GM12892 (cell line): Measurements from ENCODE around the gene BGN.

ENCODE experiments used
- POLR2A ChIP-seq: IDR thresholded peaks from 2 replicates; pipeline ENCODE4 v1.6.1; 2011; ENCODE audit warnings: low read depth, low read length, control low read depth
- POLR2AphosphoS5 ChIP-seq: IDR thresholded peaks from 2 replicates; pipeline ENCODE4 v1.6.1; 2011; ENCODE audit warnings: low read depth, low read length, control low read depth
- TAF1 ChIP-seq: IDR thresholded peaks from 2 replicates; pipeline ENCODE4 v1.6.1; 2011; ENCODE audit warnings: low read depth, mild to moderate bottlenecking, control low read depth, low read length, borderline replicate concordance

DNA sequence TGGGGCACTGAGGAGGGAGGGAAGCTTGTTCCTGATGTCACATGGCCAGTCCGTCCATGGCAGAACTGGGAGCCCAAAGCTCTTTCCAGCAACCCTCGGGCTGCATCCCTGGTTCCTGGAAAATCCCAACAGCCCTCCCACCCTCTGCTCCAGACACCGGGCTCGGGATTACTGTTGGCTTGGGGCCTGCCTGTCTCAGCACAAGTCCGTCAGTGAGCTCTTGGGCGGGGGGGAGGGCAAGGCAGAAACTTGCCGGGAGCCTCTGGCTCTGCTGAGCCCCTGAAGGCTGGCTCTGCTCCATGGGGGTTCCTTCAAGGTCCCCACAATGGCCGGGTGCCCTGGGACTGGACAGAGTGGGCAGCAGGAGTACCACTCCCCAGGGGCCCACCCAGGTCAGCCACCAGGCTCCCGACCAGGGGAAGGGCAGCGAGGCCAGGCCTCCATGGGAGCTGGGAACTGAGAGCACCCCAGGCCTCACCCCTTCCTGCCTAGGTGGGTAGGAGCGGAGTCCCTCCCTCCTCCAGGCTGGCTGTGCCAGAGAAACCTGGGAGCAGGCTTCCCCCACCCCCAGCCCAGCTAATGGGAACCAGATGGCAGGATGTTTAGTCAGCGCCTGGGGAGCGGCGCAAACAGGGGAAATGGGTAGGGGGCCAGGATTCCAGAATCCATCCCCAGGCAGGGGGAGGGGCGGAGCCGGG, 18.0 kb upstream of the BGN start:
- no peak for TF ChIP-seq POLR2A
- TF ChIP-seq TAF1 = no peak
- no peak for TF ChIP-seq POLR2AphosphoS5
